Glomerular visceral epithelial cell (primary cell): ENCODE results near the gene BCL2.

Experiments
- DNase-seq: peaks from one replicate; pipeline ENCODE4 v3.0.0-alpha.2; 2016; ENCODE audit errors: extremely low spot score

Gene BCL2

DNA sequence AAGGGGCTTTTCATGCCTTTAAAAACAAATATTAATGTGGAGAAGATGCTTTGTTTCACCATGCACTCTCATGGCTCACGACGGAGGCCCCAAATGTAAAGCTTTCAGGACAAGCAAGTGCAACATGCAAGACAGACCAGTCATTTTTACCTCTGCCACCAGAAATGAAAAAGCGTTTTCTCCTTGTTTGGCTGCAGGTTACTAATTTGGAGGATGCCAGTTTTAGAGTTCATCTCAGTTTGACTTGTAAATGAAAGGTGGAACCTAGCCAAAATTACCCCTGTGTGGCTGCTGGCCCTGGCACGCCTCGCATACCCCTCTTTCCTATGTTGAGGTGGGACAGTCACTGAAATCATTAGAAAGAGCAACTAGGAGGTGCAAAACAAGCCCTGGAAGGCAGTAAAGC is 138.6 kb downstream of the BCL2 start:
- DNase-seq, result no peak

DNA sequence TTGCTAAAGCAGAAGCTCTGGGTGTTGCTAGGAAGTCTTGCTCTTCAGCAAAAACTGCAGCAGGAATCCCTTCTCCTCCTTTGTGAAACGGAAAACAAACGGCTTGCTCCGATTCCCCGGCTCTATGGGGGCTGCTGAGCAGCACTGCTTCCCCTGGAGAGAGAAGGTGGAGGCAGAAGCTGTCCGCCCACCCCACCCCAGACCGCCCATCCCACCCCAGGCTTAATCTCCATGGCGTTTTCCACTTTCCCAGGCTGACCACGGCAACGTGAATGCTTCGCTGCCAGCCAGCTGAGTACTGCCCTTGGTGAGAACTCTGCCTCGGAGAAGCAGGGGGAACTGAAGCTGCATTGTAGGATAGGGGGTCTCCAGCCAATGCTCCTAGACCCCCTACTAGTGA is 139.2 kb downstream of the BCL2 start:
- DNase-seq, result no peak

- no peak for DNase-seq
Measured at GRCh38 chr18:63179422-63179821, 140.1 kb downstream of the BCL2 start.

DNA sequence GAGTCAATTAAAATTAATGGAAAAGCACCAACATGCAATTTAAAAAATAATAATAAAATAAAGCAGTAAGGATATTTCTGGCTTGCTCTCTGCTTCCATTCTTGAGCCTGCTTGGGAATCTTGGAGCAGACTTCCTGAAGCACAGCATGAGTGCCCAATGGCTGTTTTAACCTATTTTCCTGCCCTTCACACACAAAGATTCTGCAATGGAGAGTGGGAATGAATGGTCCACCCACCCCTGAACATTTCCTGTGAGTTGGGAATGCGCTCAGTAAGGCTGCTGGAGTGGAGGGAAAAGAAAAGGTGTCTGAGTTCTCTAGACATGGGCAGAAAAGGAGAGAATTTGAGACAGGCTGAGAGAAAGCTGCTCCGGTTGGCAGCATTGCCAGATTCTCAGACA is 140.6 kb downstream of the BCL2 start:
- DNase-seq, result no peak

DNA sequence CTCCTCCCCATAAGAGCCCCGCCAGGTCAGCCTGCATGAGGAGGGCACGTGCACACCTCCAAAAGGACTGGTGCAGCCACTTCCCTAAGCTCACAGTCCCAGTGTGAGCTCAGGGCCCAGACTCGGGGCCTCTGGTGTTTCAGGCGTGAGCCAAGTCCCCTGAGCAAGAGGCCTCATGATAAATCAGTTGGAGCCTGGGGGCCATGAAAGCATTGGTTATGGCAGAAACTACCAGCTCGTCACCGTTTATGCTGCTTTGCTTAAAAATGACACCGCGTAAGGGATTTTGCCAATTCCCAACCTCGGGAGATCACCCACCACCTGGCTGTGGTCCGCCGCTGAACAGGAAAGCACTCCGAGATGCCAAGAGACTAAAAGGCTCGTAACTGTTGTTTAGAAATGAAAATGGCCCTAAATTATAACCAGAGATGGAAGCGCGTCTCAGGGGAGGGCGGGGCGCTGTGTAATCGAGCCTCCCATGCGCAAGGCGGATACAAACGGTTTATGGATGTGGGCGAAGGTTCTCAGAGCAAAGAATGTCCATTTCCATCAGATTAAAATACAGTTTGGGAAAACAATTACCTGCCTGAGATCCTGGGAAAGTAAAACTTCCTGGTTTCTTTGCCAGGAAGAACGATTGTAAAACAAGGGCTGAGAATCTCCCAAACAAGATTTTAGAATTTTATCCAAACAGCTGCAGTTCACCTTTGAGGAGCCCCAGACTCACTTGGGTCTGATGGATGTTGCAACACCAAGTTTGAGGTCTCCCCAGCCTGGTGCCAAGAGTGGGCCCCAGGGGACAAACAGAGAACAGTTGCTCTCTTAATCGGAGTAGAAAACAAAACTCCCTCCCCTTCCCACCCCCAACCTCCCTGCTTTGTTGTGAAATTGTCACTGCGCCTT is 141.4 kb downstream of the BCL2 start:
- DNase-seq, result no peak

DNA sequence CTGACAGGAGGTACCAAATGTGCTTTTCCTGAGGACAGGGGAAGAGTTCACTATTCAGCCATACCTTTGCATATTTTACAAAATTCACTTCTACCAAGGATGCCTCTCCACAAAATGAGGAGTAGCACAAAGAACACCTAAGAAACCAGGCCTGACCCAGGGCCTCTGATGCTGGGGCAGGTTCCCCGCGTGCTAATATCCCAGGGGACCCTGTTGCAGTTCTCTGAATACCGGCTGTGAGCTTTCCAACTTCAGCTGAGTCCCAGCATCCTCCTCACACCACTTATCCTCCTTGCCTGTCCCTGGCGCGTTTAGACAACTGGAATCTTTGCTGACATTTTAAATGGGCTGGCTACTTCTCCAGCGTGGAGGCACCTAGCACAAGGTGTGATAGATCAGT is 142.3 kb downstream of the BCL2 start:
- DNase-seq, result no peak

DNA sequence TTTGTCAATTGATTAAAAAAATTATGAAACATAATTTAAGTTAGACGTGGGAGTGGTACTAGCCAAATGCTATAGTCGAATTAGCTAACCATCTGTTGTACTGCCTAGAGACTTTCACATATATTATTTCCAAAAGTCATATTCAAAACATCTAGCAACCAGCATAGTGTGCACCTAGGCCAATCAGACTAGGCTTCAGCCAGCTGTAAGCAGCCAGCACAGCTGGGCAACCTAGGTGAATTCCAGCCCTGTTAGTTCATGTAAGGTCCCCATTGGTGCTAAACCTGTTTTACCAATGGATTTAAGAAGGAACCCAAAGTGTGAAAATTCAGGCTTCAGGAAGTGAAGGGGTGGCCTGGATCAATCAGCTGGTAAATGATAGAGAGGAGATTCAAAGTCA is 144.3 kb downstream of the BCL2 start:
- DNase-seq, result no peak

- no peak for DNase-seq
Measured at GRCh38 chr18:63173983-63174382, 145.6 kb downstream of the BCL2 start.

DNA sequence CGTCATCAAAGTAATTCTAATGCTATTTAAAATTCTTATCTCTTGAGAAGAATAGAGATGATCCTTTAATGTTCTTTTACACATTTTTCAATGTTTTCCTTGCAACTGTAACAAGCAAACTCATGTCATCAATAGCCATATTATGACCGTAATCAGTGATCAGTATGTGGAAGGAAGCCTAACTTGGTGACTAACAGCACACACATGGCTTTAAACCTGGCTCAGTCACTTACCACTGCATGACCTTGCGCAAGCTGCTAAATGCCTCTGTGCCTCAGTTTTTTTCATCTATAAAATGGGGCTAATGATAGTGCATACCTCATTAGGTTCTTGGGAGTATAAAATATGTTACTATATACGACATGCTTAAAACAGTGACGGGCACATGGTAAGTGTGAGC is 149.7 kb downstream of the BCL2 start:
- DNase-seq, result no peak

DNA sequence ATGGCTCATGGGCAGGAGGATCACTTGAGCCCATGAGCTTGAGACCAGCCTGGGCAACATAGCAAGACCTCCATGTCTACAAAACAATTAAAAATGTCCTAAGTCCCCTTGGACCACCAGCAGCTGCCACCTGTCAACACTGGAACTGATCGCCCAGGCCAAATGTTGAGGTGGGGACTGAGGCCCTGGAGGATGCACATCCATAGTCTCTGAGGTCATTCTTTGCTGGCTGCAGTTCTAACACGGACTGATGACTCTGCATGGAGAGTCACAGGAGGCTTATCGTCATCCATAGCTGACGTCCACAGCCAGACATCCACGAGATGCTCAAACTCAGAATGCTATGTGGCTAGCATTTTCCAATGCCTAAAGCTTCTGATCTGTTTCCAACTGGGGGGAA is 151.3 kb downstream of the BCL2 start:
- DNase-seq, result no peak

DNA sequence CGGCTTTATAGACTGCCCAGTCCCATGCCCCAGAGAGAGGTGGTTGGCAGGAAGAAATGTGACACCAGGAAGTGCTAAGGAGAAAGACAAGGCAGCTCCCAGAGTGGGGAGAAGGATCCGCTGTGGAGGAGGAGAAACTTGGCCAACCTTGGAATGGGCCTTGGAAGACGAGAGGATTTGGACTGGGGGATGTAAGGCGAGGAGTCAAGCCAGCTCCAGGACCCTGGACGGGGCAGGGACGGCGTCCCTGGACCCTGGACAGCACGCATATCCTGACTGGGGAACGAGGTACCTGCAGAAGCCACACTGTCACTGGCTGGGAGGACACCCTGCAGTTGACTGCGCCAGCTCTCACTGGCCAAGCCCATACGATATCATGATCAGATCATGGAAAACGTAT is 153.4 kb downstream of the BCL2 start:
- DNase-seq, result no peak

GRCh38 chr18:63164396-63164795 is 155.2 kb downstream of the BCL2 start:
- no peak for DNase-seq

GRCh38 chr18:63162271-63163014 is 157.1 kb downstream of the BCL2 start:
- peak; percentile 18 for DNase-seq

DNA sequence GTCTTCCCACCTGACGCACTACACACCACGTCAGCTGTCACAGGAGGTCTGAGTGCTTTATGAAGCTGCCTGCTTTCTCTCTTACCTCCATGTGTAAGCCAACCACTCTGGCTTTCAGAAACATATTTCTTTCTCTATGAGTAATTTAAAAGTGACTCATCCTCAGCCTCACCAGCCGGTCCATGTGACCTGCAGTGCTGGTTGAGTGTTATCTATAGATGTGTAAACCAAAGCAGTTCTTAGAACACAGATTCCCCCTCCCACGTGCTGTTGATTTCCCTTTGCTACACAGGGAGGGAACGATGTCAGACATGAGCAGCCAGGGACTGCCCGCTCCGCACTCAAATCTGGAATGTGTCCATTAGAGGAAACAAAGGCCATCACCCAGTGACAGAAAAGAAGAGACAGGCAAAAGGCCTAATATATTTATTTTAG is 157.8 kb downstream of the BCL2 start:
- peak; percentile 84 for DNase-seq

DNA sequence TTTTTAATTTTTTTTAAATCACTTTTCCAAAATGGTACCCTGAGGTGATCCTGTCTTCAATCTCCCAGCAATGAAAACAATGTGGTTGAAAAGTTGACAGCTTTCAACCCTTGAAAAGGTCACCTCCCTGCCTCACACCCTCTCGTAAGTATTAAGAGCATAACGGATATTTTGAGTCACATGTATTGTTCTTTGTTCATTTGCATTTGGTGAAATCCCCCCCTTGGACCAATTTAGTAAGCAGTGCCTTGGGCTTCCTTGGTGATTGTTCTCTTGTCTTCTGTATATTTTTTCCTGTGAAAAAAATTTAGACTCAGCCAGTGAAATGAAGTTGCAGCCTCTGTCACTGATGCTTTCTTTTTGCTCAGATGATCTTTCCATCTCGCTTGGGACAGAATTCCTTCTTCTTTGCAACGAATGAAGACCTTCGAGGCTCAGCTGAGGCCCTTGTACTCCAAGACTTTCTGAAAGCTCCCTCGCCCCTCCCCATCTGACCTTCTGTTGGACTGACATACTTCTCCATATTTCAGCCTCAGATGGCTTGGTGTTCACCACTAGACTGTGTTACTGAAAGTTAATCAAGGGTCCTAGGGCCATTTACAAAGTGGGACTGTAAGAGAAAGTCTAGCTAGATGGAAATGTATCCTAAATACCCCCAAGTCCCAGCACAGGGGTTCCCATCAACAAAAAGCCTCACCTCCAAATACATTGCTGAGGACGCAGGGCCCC is 158.4 kb downstream of the BCL2 start:
- DNase-seq, result no peak

DNA sequence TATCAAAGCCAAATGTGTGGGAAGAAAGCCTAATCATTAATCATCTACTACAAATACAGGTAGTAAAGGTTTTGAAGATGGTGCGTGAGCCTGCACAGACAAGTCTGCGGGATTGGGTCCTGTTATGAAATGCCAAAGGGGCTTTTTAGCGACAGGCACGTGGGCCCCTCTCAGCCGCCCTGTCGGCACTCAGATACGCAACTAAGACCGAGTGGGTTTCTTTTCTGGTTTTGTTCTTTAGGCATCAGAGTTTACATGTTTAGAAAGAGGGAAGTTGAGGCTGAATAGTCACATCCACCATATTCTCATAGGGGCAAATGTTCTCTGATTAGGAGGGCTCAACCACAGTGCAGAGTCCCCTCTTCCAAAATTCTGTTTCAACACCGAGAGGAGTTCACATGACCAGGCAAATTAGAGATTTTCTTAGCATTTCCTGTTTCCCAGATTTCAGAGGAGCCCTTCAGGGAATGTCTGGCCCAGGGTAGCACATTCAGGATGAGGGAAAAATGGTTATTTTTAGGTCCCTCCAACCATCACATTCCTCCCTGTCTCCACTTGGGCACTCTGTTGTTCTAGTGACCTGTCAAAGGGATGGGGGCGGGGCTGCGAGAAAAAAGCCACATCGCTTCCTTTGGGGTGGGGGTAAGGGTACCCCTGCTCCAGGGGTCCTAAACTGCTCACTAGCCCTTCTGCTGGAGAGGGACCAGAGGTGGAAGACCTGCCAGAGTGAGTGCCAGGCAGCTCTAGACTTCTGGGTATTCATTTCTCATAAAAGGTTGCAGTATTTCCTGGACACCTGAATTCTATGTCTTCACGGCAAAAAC is 159.2 kb downstream of the BCL2 start:
- DNase-seq, result no peak

- no peak for DNase-seq
Measured at GRCh38 chr18:63159590-63159989, 160.0 kb downstream of the BCL2 start.

DNA sequence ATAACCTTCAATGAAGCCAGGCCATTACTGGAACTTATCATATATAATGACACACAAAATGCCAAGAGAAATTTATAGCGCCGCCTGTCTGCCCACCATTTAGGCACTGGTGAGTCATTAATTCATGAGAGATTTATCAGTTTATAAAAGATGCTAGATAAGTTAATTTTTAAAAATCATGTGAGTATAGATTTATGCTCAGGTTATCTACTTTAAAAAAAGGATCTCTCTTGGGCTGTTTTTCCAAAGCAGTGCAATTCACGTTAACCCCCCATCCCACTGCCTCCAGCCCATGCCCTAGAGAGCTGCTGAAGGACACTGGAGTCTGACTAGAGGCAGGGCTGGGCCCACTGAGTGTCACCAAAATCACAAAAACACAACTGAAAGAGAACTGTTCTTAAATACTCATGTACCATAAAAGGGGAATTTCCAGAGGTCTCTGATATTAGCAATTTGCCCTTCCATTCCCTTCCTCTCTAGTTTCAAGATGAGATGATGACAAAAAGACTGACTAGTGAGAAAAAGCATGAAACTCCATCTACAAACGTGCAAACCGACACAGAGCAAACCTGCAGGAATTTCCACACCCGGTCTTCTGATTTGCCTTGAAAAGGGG is 160.8 kb downstream of the BCL2 start:
- DNase-seq, result no peak

DNA sequence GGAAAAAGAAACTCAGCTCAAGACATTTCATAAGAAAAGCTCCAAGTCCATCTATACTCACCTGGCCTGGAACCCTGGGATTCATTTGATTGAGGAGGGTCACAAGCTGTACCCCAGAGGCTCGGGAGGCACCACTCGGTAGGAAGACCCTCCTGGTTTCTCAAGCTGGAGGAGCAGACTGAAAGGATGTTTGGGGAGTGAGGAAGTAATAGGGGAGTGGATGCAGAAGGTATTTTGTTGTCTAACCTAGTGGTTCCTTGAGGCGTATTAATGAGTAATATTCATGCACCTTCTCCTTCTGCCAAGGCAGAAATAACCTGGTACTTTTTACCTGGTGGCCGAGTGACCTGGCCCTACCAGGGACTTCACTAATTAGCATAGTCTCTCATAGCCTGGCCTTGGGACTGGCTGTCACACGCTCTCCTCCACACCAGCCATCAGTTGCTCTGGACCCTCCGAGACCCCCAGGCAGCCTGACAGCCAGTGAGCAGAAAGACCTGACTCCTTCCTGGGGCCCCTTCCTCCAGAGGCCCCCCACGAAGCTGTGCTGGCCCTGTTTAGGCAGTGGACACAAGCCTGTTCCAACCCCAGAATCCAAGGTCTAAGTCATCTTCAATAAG is 161.4 kb downstream of the BCL2 start:
- no peak for DNase-seq

DNA sequence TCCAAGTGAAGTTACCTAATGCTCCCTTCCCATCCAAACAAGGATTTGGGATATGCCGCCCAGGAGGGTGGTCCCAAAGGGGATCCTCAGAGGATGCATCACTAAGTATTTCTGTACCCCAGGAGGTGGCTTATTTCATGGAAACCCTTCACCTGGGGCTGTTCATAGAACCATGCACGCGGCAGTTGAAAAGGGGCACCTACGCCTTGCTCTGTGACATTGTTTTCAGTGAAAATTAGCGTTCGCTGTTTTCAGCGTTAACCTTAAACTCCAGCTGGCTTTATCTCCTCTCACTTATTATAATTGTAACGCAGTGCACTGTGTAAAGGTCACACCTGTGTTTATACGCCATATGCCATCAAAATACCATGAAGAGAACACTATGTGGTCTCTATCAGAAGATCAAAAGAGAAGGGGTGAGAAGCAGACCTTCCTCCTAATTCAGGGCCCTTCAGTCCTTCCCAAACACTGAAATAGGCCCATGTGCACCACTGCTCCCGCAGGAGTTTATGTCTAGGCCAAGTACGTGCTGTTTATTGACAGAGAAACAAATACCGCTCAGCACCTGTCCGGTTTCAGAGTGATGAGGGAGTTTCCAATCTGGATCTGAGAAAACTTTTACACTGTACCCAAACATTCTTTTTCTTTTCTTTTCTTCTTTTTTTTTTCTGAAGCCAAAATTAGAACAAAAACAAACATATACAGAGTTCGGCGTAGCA is 162.1 kb downstream of the BCL2 start:
- DNase-seq, result no peak
